Nephron progenitor cell (in vitro differentiated cells): ENCODE measurements around the gene TTLL5.

Source experiments
- DNase-seq: peaks from one replicate; pipeline ENCODE4 v3.0.0; 2021
- H3K27ac Mint-ChIP-seq: 2 replicates; pipeline ENCODE4 v1.8.0; 2021; ENCODE audit warnings: mild to moderate bottlenecking, moderate library complexity, mixed read lengths
- H3K27me3 Mint-ChIP-seq: 2 replicates; pipeline ENCODE4 v1.8.0; 2021; ENCODE audit warnings: mild to moderate bottlenecking, low read depth, mixed read lengths; ENCODE audit not compliant: poor library complexity
- H3K36me3 Mint-ChIP-seq: 2 replicates; pipeline ENCODE4 v1.8.0; 2021; ENCODE audit warnings: low read depth, mixed read lengths
- H3K4me1 Mint-ChIP-seq: 2 replicates; pipeline ENCODE4 v1.8.0; 2021; ENCODE audit warnings: mixed read lengths
- H3K4me3 Mint-ChIP-seq: 2 replicates; pipeline ENCODE4 v1.8.0; 2021; ENCODE audit warnings: mild to moderate bottlenecking, moderate library complexity, mixed read lengths
- H3K9me3 Mint-ChIP-seq: 2 replicates; pipeline ENCODE4 v1.8.0; 2021; ENCODE audit warnings: mild to moderate bottlenecking, moderate library complexity, mixed read lengths
- TF ChIP-seq, protein P1 (sequence below): fragments of 200-600 bp; sonication (generic); IDR thresholded peaks from 2 replicates; pipeline ENCODE4 v1.5.0; 2021; ENCODE audit warnings: antibody characterized with exemption

Gene TTLL5

GRCh38 chr14:75723716-75724115, 62.7 kb downstream of the TTLL5 start:
- DNase-seq, result no peak
- no peak overlapping the region for H3K4me3 Mint-ChIP-seq
- TF ChIP-seq, protein P1, sequence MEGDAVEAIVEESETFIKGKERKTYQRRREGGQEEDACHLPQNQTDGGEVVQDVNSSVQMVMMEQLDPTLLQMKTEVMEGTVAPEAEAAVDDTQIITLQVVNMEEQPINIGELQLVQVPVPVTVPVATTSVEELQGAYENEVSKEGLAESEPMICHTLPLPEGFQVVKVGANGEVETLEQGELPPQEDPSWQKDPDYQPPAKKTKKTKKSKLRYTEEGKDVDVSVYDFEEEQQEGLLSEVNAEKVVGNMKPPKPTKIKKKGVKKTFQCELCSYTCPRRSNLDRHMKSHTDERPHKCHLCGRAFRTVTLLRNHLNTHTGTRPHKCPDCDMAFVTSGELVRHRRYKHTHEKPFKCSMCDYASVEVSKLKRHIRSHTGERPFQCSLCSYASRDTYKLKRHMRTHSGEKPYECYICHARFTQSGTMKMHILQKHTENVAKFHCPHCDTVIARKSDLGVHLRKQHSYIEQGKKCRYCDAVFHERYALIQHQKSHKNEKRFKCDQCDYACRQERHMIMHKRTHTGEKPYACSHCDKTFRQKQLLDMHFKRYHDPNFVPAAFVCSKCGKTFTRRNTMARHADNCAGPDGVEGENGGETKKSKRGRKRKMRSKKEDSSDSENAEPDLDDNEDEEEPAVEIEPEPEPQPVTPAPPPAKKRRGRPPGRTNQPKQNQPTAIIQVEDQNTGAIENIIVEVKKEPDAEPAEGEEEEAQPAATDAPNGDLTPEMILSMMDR, result no peak
- no peaks in the 10 kb centered on the region for H3K4me1 Mint-ChIP-seq
- H3K27ac Mint-ChIP-seq, result no peak overlapping the region
- peaks cover 17% of the 10 kb centered on the region for H3K9me3 Mint-ChIP-seq
- H3K36me3 Mint-ChIP-seq, result peaks cover 87% of the 10 kb centered on the region
- H3K27me3 Mint-ChIP-seq, result no peaks in the 10 kb centered on the region

GRCh38 chr14:75724414-75725204, 63.6 kb downstream of the TTLL5 start:
- TF ChIP-seq, protein P1, result no peak
- no peak for DNase-seq
- no peak overlapping the region for H3K27ac Mint-ChIP-seq
- H3K4me3 Mint-ChIP-seq, result no peak overlapping the region
- no peaks in the 10 kb centered on the region for H3K27me3 Mint-ChIP-seq
- no peaks in the 10 kb centered on the region for H3K4me1 Mint-ChIP-seq
- H3K36me3 Mint-ChIP-seq, result peaks cover 82% of the 10 kb centered on the region
- peaks cover 17% of the 10 kb centered on the region for H3K9me3 Mint-ChIP-seq

- TF ChIP-seq, protein P1, result no peak
- Mint-ChIP-seq H3K4me3 (no peak overlapping the region), H3K27me3 (no peaks in the 10 kb centered on the region), H3K9me3 (peaks cover 17% of the 10 kb centered on the region), H3K36me3 (peaks cover 73% of the 10 kb centered on the region), H3K4me1 (no peaks in the 10 kb centered on the region), H3K27ac (peak overlapping the region; percentile 12)
- DNase-seq, result no peak
Measured at GRCh38 chr14:75725481-75725880, 64.4 kb downstream of the TTLL5 start.

GRCh38 chr14:75726321-75726720, 65.3 kb downstream of the TTLL5 start:
- TF ChIP-seq, protein P1, result no peak
- H3K4me3 Mint-ChIP-seq, result no peak overlapping the region
- no peaks in the 10 kb centered on the region for H3K4me1 Mint-ChIP-seq
- peaks cover 17% of the 10 kb centered on the region for H3K9me3 Mint-ChIP-seq
- H3K36me3 Mint-ChIP-seq, result peaks cover 66% of the 10 kb centered on the region
- no peak overlapping the region for H3K27ac Mint-ChIP-seq
- no peaks in the 10 kb centered on the region for H3K27me3 Mint-ChIP-seq
- no peak for DNase-seq

DNA sequence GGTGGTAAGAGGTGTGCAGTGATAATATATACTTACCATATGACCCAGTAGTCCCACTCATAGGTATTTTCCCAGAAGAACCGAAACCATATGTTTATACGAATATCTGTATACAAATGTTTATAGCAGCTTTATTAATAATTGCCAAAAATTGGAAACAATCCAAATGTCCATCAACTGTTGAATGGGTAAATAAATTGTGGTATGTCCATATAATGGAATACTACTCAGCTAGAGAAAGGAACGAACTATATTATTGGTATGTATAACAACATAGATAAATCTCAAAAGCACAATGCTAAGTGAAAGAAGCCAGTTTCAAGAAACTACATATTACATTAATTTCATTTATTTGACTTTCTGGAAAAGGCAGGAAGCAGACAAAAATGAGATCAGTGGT, 66.1 kb downstream of the TTLL5 start:
- TF ChIP-seq, protein P1, result no peak
- no peaks in the 10 kb centered on the region for H3K4me1 Mint-ChIP-seq
- DNase-seq, result no peak
- H3K27ac Mint-ChIP-seq, result no peak overlapping the region
- H3K36me3 Mint-ChIP-seq, result peaks cover 68% of the 10 kb centered on the region
- H3K9me3 Mint-ChIP-seq, result peaks cover 17% of the 10 kb centered on the region
- H3K27me3 Mint-ChIP-seq, result no peaks in the 10 kb centered on the region
- H3K4me3 Mint-ChIP-seq, result no peak overlapping the region

DNA sequence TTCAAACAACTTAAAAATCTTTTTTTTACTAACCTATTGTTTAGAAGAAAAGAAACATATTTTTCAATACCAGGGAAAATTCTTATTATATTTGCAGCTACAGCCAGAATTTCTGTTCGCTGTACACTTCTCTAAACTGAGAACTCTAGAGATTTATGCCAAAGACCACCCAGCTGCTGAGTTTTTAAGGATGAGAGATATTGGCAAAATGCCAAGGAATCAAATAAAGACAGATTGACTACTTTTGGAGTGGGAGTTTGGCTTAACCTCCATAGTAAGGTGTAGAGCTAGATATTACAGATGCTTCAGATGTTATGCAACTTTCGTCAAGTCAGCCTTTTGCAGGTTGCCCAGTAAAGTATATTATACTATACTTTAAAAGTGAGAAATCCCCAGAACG, 71.8 kb downstream of the TTLL5 start:
- Mint-ChIP-seq H3K36me3 (peaks cover 33% of the 10 kb centered on the region), H3K4me1 (no peaks in the 10 kb centered on the region), H3K27ac (no peak overlapping the region), H3K27me3 (no peaks in the 10 kb centered on the region), H3K9me3 (no peaks in the 10 kb centered on the region), H3K4me3 (no peak overlapping the region)
- TF ChIP-seq, protein P1, result no peak
- DNase-seq, result no peak
